Uterus (tissue), 2 donors: ENCODE results near the gene SLC6A8.

Source experiments
- CTCF ChIP-seq, 4 experiments: fragments of 200-600 bp in 2 of 4; fragments of 450-650 bp in 2 of 4; sonication (generic) in 2 of 4; IDR thresholded peaks; one replicate each; pipeline ENCODE4 v1.5.1; 2016 to 2019; ENCODE audit warnings: antibody characterized with exemption in 4 of 4, mild to moderate bottlenecking in 2 of 4, moderate library complexity in 1 of 4
- POLR2A ChIP-seq, 2 donors: fragments of 450-650 bp; IDR thresholded peaks; one replicate each; pipeline ENCODE4 v1.6.1; 2016; ENCODE audit warnings: antibody characterized with exemption in 2 of 2, mild to moderate bottlenecking in 1 of 2, moderate library complexity in 1 of 2

- TF ChIP-seq CTCF (IDR thresholded peaks at IDR 0.05) (no peak), POLR2A (IDR thresholded peaks at IDR 0.05) (no peak)
Measured at GRCh38 chrX:153726286-153727122, 38.8 kb downstream of the SLC6A8 start.
